GM21619 (cell line): ENCODE measurements around the gene LAIR2.
A peak's percentile ranks its signal among the peaks of the same experiment; 100 is the strongest.

ENCODE experiments used
- ATAC-seq: cut with Tn5 transposase; IDR thresholded peaks from one replicate; pipeline ENCODE4 v1.9.1; 2021; ENCODE audit not compliant: unreplicated experiment

LAIR2 gene, protein sequence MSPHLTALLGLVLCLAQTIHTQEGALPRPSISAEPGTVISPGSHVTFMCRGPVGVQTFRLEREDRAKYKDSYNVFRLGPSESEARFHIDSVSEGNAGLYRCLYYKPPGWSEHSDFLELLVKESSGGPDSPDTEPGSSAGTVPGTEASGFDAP

DNA sequence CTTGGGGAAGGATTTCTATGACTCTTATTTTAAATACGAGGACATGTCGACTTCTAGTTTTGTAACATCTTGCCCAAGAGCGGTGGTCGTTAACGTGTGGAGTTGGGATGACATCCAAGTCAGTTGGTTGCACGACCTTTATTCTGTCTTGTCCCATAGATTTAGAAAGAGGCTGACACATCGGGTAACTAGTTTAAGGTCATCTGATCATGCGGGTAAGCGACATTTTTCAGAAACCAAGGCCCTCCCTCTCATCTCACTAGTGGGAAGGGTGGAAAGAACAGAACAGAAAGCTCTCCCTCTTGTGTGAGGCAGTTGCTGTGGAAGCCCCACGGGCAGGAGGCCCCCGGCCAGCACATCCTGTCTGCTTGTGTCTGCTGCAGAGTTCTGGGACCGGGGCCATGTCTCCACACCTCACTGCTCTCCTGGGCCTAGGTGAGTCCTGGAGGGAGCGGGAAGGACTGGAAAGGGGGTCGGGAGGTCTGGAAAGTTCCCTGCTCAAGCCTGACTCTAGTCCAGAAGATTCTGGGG, at the start of gene LAIR2:
LAIR2 (plus strand) TSS at position 314 of the 531 bp plus-strand sequence; CDS start at position 402, 88 bp downstream.
- ATAC-seq, result no peak

DNA sequence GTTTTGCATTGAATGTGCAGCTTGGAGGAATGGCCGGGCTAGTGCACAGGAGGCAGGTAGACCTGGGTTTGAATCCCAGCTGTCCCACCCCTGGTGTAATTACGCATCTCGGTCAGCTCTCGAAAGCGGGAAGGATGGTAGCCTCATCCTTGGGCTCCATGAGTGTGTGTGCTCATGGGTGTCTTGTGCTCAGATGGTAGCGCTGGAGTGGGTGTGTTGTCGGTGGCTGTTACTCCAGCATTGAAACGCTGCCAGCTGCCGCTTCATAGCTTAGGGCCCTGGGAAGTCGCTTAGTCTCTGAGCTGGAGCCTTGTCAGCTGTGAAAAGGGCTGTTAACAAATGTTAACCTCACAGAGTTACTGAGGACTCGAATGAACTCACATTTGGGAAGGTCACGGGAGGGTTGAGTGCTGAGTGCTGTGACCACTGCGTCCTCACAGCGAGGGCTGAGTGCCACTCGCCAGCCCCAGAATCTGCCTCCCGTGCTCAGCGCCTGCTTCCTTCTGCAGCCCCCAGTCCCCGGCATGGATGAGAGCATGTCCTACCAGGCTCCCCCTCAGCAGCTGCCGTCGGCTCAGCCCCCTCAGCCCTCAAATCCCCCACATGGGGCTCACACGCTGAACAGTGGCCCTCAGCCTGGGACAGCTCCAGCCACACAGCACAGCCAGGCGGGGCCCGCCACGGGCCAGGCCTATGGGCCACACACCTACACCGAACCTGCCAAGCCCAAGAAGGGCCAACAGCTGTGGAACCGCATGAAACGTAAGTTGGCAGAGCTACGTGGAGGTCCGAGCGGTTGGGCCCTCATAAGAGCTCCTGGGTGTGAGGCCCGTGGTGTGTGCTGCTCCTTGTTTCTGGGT, 48.5 kb upstream of the LAIR2 start:
- no peak for ATAC-seq

DNA sequence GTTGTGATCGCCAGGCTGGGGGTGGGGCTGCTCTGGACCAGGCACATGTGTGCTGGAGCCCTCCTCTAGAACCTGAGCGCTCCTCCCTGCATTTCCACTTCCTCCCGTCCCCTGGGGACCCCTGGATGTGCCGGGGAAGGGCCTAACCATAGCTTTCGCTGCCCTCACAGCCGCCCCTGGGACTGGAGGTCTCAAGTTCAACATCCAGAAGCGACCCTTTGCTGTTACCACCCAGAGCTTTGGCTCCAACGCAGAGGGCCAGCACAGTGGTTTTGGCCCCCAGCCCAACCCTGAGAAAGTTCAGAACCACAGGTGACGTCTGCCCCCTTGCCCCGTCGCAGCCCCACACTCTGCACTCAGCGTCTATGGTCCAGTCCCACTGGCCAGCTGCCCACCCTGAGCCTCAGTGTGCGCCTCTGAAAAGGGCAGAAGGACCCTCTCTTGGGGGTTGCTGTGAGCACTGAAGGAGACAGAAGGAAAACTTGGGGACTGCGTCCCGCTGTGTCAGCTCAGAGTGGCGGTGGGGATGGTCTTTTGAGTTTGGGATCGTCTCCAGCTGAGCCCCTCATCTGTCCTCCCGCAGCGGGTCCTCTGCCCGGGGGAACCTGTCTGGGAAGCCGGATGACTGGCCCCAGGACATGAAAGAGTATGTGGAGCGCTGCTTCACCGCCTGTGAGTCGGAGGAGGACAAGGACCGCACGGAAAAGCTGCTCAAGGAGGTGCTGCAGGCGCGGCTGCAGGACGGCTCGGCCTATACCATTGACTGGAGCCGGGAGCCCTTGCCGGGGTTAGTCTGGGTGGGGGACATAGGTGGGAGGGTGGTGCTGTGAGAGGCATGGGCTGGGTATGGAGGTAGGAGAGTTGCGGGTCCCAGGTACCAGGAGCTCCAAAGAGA, 47.6 kb upstream of the LAIR2 start:
- ATAC-seq, result no peak

DNA sequence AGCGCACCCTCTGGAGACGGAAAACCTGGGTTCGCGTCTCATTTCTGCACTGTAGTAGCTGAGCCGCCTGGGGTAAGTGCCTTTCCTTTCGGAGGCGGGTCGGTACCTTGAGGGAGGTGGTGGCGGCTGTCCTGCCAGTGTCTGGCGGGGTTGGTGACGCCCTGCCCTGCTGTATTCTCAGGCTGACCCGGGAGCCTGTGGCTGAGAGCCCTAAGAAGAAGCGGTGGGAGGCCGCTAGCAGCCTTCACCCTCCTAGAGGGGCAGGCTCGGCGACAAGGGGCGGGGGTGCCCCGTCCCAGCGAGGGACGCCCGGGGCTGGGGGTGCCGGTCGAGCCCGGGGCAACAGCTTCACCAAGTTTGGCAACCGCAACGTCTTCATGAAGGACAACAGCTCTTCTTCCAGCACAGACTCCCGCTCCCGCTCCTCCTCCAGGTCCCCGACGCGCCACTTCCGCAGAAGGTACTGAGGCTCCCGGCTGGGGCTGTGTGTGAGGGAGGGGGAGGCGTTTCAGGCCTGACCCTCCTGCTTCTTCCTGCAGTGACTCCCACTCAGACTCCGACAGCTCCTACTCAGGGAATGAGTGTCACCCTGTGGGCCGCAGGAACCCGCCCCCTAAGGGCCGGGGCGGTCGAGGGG, 46.7 kb upstream of the LAIR2 start:
- ATAC-seq, result no peak

DNA sequence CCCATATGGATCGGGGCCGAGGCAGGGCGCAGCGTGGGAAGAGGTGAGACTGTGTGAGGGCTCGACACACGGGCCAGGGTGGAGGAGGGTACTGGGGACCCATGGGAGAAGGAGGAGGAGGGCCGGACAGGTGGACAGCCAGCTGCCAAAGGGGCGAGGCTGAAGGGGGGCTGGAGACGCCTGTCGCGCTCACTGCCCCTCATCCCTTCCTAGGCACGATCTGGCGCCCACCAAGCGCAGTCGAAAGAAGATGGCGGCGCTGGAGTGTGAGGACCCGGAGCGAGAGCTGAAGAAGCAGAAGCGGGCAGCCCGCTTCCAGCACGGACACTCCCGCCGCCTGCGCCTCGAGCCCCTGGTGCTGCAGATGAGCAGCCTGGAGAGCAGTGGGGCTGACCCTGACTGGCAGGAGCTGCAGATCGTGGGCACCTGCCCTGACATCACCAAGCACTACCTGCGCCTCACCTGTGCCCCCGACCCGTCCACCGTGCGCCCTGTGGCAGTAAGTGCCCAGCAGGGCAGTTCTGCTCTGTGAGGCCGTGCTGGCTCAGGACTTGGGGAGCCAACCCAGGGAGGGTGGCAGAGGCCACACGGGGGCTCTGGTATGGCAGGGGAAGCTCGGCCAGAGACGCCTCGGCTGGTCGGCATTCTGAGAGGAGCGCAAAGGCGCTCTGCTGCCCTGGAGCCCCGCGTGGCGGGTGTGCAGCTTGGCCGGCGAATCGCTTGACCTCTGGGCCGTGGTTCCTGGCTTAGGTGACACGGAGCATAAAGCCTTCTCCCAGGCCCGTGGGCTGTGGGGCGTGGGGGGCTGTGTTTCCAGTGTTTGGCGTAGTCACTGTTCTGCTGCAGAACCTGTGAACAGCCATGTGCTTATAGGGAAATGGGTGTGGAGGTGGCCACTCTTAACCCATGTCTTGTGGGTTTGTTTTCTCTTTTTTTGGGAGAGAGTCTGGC, 45.9 kb upstream of the LAIR2 start:
- ATAC-seq, result no peak

DNA sequence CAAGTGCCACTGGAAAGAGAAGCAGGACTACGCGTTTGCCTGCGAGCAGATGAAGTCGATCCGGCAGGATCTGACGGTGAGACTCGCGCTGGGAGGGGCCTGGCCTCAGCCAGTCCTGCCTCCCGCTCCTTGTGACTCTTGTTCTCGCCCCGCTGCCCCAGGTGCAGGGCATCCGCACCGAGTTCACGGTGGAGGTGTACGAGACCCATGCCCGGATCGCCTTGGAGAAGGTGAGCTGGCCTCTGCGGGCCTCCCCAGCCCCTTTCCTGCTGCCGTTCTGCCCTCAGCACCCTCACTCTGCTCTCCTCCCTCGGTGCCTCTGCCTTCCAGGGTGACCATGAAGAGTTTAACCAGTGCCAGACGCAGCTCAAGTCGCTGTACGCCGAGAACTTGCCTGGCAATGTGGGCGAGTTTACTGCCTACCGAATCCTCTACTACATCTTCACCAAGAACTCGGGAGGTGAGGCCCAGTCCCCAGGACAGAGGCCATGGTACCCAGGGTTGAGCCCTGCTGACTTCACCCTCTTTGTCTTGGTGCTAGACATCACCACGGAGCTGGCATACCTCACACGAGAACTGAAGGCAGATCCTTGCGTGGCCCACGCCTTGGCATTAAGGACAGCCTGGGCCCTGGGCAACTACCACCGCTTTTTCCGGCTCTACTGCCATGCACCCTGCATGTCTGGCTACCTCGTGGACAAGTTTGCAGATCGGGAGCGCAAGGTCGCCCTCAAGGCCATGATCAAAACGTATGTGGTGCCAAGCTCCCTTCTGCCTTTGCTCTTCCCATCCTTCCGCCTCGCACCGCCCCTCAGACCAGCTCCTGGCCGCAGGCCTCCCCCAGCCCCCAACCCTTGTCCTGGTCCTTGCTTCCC, 44.6 kb upstream of the LAIR2 start:
- ATAC-seq, result no peak

DNA sequence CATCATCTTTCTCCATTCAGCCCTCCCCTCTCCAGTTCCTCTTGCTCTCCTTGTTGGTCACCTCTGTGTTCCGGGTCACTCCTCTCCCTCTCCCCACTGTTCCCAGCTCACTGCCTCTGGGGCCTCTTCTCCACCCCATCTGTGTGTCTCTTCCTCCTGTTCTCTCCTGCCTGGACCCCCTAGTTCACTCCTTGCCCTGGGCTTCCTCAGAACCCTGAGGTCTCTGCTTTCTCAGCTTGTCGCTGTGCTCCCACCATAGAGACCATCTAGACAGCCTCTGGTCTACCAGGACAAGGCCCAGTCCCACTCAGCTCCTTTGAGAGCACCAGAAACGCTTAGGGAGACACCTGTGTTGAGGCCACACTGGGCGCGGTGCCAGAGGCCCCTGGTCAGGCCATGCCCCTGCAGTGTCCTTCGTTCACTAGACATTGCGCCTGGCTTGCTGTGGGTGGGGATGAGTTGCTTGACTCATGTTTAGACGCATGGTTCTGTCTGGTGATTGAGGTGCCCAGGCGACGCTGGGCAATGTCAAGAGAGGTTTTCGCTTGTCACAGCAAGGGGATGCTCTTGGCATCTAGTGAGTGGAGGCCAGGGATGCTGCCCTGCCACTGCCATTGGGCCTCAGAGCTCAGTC, 43.9 kb upstream of the LAIR2 start:
- no peak for ATAC-seq

DNA sequence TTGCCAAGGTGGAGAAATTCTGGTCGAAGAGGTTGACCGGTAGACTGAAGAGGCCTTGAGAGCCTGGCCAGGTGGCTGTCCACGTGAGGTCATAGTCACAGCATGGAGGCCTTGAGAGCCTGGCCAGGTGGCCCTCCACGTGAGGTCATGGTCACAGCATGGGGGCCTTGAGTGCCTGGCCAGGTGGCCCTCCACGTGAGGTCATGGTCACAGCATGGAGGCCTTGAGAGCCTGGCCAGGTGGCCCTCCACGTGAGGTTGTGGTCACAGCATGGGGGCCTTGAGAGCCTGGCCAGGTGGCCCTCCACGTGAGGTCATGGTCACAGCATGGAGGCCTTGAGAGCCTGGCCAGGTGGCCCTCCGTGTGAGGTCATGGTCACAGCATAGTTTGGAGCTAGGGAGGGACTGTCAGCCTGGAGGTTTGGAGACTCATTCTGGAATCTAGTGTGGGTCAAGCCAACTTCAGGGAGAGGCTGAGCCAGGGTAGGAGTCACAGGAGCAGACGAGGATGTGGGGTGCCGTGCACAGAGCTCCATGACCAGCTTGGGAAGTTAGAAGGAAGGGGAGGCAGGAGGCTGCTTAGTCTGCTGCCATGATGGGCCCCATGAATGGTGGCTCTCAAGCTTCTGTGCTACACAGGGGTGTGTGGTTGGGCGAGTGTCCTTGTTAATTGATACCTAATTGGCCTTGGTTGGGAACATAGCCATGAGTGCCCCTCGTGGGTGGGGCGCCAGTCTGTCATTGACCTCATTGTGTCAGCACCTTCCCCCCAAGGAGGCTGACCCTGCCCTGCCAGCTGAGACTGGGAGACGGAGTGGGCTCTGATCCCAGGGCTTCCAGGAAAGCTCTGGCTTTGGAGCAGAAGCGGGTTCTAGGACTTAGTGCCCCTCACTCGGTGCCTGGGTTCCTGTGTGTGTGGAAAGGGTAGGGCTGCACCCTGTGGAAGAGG, 43.1 kb upstream of the LAIR2 start:
- ATAC-seq, result no peak

DNA sequence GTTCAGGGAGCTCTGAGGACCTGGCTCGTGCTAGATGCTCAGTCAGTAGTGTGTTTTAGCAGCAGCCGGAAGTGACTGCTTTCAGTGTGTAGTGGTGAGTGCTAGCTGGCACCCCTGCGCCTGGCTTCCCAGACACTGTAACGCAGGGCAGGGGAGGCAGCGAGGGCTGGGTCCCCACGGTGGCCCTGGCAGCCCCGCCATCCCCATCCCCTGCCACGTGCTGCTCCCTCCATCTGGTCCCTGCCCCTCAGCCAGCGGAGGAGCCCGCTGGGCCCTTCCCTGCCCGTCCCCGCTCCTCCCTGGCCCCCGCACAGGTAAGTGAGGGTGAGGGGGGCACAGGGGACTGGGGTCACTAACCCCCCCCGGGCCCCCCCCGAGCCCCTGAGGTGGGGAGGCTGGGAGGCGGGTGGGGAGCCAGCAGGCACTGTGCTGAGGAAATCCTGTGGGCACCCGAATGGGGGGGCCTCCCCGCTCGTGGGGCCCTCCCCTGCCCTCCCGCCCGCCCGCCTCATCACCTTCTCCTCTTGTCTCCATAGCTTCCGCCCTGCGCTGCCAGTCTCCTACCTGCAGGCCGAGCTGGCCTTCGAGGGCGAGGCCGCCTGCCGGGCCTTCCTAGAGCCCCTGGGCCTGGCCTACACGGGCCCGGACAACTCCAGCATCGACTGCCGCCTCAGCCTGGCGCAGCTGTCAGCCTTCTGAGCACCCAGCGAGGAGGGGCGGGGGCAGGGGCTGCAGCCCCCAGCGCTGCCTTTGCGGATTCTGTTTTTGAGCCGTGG, 42.2 kb upstream of the LAIR2 start:
- no peak for ATAC-seq

DNA sequence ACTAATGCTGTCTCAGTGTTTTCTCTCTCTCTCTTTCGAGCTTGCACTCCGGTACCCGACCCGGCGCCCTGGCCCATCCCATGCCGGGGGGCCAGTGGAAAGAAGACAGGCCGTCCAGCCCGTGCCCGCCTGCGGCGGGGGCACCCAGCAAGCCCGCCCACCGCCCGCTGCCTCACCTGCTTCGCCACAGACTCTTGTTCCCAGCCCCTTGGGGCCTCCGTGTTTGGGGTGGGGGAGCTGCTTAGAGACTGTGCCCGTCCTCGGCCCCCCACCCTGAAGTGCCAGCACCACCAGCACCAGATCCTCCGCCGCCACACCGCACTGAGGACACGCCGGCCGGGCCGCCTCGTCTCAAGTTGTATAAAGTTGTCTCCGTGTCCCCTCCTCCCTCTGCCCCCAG, 41.4 kb upstream of the LAIR2 start:
- no peak for ATAC-seq

DNA sequence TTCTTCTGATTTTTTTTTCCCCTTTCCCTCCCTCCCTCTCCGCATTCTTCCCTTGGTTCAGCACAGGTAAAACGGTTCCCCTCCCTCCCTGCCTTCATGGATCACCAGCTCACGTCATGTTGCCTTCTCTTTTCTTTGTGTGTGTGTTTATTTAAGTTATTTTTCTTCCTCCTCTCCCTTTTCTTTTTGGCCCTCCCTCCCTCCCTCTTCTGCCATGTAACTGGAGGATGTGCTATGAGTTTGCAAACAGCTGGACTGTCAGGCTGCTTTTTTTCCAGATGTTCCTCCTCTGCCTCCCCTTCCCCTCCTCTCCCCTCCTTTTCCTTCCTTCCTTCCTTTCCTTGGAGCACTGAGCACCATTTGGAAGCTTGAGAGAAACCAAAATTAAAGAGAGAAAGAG, 41.0 kb upstream of the LAIR2 start:
- ATAC-seq, result no peak

DNA sequence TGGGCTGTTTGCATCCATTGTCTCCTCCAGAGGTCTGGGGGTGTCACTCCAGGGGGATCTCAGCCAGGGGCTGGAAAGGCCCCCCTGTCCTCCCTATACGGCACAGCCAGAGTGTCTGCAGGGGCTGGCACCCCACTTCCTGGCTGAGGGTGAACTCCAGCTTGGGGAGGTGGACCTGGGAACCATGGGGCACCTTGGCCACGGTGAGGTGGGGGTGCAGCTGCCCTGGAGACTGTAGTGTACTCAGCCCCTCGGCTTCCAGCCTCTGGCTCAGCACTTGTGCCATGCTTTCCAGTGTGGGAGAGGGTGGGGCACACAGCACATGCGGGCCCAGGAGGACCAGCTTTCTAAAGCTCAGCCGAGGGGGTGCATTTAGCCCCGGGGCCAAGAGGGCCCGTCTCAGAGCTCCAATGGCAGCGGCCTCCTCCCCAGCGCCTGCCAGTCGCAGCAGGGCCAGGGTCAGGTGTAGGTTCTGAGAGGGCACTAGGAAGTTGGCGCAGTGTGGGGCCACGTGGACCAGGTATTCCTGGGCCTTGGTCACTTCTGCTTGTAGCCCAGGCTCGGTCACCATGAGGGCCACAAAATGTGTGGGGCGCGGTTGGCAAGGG, 40.5 kb upstream of the LAIR2 start:
- ATAC-seq, result no peak

DNA sequence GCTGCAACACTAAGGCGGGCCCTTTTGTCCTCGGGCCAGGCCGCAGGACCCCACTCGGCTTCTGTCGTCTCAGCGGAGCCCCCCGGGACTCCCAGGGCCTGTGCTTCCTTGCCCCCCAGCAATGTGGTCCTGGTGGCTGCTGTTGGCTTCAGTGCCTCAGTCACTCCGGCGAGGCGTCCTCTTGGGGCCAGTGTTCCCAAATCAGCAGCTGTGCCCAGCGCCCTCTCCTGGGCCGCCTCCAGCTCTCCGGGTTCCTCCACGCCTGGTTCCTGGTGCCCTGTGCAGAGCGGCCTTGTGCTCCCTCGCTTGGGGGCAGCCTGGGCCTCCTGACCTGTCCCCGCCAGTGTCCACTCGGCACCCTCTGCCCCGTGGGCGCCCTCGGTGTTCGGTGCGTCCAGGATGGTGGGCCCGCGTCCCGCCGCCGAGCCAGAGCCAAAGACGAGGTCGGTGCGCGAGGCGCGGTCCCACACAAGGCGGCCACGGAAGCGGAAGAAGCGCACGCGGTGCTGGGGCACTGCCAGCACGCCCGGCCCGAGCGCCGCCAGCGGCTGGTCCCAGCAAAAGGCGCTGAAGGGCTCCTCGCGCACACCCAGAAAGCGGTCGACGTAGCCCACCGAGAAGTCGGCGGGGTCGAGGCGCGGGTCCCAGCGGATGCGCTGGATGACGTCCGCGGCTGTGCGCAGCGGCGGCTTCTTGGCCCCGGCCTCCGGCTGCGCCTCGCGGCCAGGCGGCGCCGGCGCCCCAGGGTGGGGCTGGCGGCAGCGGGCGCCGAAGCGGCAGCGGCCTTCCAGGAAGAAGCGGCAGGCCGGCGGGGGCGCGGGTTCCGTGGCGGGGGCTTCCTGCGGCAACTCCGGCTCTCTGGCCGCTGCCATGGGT, 39.7 kb upstream of the LAIR2 start:
- peak; percentile 14 for ATAC-seq

DNA sequence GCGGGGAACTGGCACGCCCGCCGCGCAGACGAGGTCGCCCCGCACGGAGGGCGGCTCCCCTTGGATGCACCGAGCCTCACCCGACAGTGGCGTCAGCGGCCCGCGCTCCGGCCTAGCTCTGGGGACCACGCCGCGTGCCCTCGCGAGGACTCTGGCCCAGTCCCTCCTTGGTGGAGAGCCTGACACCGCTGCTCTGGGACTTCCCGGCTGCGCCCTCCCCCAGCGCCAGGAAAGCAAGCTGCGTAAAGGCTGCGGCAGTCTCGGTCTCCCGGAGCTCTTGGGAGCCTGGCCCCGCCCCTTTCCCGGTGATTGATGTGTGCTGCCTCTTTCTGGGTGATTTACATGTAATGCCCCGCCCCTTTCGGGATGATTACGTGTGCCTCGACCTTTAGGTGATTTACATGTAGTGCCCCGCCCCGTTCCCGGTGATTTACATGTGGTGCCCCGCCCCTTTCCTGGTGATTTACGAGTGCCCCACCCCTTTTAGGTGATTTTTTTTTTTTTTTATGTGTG, 39.0 kb upstream of the LAIR2 start, which contains the start of gene LENG9:
LENG9 (minus strand) TSS at position 248 of the 513 bp plus-strand sequence. CDS start 252 bp downstream, outside the sequence.
- ATAC-seq, result peak; percentile 45
